GM12875 (cell line): ENCODE data around the gene FBN1.

Experiments used
- H3K4me3 ChIP-seq: one replicate; pipeline ENCODE4 v1.5.1; 2011; ENCODE audit warnings: low read depth, low read length, control low read depth
- TF ChIP-seq, protein P1 (sequence below): IDR thresholded peaks from 2 replicates; pipeline ENCODE4 v1.5.1; 2011; ENCODE audit warnings: low read depth, mild to moderate bottlenecking, control low read depth, inconsistent platforms, low read length, moderate library complexity, borderline replicate concordance; ENCODE audit not compliant: insufficient read depth

Gene FBN1

DNA sequence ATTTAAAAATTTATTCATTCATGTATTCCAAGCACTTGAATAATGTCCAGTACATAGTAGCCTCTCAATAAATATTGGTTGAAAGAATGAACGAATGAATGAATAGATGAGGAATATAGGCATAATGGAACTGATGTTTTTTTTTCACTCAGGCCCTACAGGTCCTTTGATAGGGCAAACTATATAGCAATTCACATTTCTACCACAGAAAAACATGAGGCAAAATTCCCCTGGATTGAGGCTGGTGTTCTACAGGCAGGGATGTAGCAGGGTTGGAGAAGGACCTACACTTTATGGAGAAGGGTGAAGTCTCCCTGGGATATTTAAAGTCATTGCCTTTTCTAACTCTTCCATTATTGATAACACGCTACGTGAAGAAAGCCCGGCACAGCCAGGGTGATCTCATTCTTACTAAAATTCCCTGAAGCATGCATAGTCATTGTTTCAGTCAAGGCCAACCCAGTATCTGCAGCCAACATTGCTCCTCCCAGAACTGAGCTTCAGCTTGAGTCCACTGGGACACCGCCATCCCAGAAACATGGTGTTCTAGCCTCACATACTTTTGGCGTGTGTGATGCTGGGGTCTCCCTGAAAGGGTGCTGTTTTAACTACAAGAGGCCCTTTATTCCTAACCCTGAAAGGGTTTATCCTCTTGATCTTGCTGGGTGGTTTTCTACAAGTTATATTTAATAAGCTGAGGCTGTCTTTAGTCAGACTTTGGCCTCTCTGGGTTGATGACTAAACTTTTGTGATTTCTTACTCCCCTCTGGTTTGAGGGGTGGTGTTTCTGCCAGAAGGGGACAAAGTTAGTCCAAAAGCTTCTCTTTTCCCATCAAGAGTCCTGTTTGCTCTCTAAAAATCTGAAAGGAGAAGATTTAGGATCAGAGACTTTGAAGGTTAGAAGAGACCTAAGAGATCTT, 25.9 kb upstream of the FBN1 start:
- H3K4me3 ChIP-seq = no peak overlapping the region
- TF ChIP-seq, protein P1, sequence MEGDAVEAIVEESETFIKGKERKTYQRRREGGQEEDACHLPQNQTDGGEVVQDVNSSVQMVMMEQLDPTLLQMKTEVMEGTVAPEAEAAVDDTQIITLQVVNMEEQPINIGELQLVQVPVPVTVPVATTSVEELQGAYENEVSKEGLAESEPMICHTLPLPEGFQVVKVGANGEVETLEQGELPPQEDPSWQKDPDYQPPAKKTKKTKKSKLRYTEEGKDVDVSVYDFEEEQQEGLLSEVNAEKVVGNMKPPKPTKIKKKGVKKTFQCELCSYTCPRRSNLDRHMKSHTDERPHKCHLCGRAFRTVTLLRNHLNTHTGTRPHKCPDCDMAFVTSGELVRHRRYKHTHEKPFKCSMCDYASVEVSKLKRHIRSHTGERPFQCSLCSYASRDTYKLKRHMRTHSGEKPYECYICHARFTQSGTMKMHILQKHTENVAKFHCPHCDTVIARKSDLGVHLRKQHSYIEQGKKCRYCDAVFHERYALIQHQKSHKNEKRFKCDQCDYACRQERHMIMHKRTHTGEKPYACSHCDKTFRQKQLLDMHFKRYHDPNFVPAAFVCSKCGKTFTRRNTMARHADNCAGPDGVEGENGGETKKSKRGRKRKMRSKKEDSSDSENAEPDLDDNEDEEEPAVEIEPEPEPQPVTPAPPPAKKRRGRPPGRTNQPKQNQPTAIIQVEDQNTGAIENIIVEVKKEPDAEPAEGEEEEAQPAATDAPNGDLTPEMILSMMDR = no peak

DNA sequence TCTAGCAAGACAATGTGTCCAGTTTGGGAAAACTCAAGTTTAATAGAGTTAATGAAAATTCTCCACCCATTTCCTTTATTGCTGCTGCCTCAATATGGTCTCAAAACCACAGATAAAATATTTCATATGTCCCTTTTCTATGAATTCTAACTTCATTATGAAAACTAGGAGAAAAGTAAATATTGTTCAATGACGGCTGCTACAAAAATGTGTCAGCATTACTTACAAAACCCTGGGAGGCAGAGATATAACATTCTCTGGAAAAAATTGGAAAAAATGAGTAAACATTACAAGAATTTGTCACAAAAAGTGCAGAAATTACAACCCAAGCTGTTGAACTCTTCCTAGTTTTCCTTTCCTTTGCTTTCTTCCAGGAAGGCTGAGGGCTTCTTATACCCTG, 22.2 kb upstream of the FBN1 start:
- TF ChIP-seq, protein P1 = no peak
- no peak overlapping the region for H3K4me3 ChIP-seq

DNA sequence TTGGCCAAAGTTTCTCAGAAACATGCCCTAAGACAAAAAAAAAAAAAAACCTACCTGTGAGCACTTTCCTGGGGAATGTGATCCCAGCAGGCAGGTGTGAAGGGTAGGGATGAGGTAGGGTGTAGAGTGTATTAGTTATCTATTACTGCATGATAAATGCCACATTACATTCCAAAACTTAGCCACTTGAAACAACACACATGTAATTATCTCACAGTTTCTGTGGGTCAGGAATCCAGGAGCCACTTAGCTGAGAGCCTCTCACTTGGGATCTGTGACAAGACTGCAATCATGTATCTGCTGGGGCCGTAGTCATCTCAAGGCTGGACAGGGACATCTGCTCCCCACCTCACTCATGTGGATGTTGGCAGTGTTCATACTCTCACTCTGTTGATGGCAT, 18.9 kb upstream of the FBN1 start:
- TF ChIP-seq, protein P1 = no peak
- no peak overlapping the region for H3K4me3 ChIP-seq

DNA sequence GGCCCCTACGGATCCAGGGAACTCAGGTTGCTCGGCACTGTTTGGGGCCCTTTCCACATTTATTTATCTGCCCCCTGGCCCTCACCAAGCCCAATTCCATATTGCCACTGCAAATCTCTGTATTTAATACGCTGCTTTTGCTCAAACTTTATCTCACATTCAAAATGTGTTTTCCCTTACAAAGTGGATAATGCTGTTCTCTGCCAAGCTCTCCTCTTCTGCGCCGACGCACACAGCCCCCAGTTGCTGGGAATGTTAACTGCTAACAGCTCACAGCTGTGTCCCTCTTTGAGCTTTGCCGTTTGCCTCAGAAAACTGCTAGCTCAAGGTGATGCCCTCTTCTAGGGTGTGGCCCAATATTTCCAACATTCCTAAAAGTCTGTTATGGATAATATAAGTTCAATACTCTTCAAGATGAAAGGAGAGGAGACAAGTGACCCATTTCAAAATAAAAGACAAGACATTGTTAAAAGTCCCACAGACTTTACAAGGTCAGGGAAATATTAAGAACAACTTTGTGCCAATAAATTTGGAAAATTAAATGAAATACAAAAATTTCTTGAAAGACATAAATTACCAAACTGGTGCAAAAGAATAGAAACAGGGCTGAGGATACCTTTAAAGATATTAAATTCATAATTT, 12.6 kb upstream of the FBN1 start:
- H3K4me3 ChIP-seq = no peak overlapping the region
- TF ChIP-seq, protein P1 = no peak

DNA sequence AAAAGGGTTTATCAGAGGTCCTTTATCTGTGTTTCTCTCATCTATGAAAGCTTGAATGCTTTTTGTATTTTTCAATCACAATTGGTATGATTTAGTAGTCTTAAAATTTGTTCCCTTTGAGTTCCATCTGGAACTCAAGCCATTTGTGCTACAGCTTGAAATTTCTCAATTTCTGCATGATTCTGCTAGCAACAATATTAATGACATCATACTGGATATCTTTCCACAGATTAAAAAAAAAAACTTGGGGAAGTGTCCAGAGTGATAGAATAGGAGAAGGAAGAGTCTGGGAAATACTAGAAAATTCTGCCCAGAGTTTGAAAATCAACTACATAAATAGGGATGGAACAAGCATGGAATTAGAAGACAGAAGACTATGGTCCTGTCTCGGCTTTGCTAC, 9.3 kb upstream of the FBN1 start:
- TF ChIP-seq, protein P1 = no peak
- H3K4me3 ChIP-seq = no peak overlapping the region

DNA sequence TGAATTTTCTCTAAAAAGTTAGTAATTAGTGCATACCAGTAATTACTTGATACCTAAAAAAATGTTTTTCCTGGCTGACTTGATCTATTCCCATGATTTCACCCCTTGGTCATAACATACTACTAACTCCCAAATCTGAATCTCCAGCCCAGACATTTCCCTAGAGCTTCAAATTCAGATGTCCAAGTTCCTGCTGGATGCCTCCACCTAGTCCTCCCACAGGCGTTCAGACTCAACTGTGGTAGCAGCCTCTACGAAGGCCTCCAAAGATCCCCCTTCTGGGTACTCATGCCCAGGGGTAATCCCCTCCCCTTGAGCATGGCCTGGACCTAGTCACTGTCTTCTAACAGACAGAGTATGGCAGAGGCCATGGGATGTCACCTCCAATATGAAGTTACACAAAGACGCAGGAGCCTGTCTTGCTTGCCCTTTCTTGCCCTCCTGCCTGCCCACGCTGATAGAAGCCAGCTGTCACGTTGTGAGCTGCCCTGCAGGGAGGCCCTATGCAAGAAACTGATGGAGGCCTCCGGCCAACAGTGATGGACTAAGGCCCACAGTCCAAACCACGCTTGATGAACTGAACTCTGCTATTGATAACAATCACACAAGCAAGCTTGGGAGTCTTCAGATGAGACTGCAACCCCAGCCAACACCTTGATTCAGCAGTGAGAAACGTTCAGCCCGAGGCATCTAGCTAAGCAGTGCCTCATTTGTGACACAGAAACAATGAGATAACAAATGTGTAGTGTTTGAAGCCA, 8.6 kb upstream of the FBN1 start:
- TF ChIP-seq, protein P1 = no peak
- no peak overlapping the region for H3K4me3 ChIP-seq
